GM19438 (cell line): ENCODE results near the gene SHKBP1.
"Not testable (repeated sequence)": the region's sequence is repeated elsewhere in the genome, so short reads cannot be mapped to it uniquely, and the experiment has no call there.

Source experiments
- ATAC-seq: cut with Tn5 transposase; IDR thresholded peaks from one replicate; pipeline ENCODE4 v1.9.1; 2021; ENCODE audit warnings: low read depth; ENCODE audit not compliant: unreplicated experiment

SHKBP1 gene

DNA sequence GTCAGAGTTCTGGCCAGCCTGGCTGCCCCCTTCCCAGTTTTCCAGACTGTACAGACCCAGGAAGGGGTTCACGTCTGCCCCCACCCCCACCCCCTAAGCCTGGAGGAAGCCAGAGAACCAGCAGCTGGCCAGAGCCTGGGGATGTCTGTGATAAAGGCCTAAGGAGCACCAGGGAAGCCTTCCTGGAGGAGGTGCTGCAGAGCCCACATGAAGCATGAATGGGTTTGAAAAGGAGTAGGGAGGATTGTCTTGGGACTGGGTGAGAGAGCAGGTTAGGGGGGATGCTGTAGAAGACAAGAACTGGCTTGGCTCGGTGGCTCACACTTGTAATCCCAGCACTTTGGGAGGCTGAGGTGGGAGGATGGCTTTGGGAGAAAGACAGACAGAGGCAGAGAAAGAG lies 5.8 kb downstream of the SHKBP1 start:
- no peak for ATAC-seq

DNA sequence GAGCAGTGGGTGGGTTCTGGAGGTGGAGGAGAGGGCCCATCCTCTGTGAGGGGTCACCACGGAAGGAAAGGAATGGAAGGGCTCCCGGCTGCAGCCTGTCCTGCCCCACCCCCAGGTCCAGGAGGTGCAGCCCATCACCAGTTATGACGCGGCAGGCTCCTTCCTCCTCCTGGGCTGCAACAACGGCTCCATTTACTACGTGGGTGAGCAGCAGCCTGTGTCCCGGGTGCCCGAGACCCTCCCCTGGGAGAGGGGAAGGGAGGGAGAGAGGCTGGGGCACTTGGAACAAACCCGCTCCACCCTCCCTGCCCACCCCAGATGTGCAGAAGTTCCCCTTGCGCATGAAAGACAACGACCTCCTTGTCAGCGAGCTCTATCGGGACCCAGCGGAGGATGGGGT lies 6.6 kb downstream of the SHKBP1 start:
- no peak for ATAC-seq

DNA sequence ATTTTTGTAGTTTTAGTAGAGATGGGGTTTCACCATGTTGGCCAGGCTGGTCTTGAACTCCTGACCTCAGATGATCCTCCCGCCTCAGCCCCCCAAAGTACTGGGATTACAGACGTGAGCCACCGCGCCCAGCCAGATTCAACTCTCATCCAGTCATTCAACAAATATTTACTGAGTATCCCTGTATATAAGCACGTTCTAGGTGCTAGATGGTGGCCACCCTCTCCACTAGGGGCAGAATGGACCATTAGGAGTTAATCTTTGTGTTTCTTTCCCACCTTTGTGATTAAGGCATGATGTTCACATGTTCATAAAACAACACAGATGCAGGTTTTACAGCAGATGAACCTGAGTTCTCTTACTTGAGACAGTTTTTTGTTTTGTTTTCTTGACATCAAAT lies 7.3 kb downstream of the SHKBP1 start:
- no peak for ATAC-seq

DNA sequence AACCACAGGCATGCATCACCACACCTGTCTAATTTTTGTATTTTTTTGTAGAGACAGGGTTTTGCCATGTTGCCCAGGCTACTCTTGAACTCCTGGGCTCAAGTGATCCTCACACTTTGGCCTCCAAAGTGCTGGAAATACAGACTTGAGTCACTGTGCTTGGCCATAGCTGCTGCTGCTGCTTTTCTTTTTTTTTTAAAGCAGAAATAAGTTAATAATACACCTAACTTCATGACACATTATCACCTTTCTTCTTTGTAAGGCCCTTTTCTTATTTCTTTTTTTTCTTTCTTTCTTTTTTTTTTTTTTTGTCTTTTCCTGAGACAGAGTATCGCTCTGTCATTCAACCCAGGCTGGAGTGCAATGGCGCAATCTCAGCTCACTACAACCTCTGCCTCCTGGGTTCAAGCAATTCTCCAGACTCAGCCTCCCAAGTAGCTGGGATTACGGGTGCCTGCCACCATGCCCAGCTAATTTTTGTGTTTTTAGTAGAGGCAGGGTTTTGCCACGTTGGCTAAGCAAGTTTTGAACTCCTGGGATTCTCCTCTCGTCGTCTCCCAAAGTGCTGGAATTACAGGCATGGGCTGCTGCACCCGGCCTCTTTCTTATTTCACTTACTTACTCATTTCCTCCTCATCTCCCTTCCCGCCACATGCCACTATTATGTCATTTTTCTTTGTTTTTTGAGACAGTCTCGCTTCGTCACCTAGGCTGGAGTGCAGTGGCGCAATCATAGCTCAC lies 8.7 kb downstream of the SHKBP1 start:
- no peak for ATAC-seq

DNA sequence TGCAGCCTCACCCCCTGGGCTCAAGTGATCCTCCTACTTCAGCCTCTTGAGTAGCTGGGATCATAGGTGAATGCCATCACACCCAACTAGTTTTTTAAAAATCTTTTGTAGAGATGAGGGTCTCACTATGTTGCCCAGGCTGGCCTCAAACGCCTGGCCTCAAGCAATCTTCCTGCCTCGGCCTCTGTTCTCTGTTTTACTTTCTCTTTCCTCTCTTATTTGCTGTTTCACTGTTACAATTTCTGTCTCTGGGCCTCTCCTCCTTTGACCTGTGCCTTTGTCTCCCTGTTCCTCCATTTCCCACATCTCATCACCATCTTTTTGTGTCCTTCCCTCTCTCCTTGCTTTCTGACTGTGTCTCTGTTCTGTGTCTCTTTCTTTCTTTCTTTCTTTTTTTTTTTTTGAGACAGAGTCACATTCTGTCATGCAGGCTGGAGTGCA lies 9.3 kb downstream of the SHKBP1 start:
- no peak for ATAC-seq

DNA sequence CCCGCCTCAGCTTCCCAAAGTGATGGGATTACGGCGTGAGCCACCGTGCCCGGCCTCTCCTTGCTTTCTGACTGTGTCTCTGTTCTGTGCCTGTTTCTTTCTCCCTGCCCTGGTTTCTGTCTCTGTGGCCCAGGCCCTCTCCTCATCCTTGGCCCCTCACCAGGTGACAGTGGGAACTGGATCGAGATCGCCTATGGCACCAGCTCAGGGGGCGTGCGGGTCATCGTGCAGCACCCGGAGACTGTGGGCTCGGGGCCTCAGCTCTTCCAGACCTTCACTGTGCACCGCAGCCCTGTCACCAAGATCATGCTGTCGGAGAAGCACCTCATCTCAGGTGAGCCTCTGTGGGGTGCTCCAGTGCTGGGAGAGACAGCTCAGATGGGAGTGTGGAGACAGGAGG lies 9.9 kb downstream of the SHKBP1 start:
- ATAC-seq, result no peak

DNA sequence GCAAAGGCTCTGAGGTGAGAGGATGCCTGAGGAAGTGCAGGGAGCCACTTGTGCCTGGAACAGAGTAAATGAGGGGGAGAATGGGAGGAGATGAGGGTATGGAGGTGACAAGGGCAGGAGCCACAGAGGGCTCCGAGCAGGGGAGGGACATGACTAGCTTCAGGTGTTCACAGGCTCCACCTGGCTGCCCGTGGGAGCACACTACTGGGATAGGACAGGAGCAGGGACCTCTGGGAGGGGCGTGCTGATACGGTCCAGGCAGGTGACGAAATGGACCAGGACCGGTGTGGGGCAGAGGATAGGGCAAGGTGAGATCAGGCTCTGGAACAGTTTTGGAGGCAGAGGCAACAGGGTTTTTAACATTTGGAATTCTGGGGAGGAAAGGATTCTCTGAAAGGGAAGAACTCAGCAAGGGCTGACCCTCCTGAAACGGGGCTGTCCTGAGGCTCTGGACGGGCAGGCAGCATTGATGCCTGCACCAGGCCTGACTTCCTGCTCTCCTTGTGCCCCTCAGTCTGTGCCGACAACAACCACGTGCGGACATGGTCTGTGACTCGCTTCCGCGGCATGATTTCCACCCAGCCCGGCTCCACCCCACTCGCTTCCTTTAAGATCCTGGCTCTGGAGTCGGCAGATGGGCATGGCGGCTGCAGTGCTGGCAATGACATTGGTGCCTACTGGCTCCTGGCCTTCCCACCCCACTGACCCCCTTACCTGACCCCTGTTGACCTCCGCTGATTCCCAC lies 11.6 kb downstream of the SHKBP1 start:
- ATAC-seq, result no peak

DNA sequence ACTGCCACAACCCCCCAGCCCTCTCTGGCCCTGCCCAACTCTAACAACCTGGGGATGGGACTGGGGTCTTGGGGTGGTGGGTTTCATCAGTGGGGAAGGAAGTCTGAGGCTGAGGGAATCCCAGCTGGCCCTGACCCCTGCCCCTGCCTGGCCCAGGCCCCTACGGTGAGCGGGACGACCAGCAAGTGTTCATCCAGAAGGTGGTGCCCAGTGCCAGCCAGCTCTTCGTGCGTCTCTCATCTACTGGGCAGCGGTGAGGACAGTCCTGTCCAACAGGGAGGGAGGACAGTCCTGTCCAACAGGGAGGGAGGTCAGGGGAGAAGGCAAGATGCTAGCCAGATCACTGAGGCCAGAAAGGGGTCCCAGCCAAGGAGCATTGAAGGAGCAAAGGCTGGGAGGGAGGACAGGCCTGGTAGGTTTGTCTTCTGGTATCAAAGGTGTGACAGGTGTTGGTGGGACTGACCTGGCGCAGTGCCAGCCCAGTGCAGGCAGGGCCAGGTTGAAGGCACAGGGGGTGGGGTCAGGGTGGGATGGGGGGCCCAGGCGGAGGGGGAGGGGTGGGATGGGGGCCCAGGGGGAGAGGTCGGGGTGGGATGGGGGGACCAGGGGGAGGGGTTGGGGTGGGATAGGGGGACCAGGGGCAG lies 12.4 kb downstream of the SHKBP1 start:
- ATAC-seq, result no peak

DNA sequence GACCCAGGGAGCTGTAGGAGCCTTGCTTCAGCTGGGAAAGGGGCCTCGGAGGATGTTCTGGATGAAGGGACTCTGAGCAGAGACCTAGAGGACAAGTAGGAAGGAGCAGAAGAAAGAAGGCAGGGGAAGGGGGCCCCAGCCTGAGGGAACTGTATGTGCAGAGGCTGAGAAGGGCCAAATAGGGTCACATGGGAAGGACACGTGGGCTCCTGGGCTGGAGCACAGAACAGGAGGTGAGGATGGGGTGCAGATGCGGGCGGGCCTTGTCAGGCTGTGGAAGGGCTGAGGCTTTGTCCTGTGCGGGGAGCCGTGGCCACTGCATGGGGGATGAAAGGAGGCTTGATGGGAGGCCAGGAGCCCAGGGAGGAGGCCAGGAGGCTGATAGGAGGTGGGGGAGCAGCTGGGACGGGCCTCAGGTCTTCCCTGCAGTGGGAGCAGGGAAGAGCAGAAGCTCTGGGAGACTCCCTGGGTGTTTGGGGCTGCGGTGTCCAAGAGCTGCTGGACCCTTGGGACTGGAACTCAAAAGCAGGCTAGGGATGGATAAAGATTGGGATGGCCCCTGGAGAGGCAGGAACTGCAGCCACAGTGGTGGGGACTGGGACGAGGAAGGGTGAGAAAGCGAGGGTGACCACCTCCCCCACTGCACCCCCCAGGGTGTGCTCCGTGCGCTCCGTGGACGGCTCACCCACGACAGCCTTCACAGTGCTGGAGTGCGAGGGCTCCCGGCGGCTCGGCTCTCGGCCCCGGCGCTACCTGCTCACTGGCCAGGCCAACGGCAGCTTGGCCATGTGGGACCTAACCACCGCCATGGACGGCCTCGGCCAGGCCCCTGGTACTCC lies 13.1 kb downstream of the SHKBP1 start:
- no peak for ATAC-seq

DNA sequence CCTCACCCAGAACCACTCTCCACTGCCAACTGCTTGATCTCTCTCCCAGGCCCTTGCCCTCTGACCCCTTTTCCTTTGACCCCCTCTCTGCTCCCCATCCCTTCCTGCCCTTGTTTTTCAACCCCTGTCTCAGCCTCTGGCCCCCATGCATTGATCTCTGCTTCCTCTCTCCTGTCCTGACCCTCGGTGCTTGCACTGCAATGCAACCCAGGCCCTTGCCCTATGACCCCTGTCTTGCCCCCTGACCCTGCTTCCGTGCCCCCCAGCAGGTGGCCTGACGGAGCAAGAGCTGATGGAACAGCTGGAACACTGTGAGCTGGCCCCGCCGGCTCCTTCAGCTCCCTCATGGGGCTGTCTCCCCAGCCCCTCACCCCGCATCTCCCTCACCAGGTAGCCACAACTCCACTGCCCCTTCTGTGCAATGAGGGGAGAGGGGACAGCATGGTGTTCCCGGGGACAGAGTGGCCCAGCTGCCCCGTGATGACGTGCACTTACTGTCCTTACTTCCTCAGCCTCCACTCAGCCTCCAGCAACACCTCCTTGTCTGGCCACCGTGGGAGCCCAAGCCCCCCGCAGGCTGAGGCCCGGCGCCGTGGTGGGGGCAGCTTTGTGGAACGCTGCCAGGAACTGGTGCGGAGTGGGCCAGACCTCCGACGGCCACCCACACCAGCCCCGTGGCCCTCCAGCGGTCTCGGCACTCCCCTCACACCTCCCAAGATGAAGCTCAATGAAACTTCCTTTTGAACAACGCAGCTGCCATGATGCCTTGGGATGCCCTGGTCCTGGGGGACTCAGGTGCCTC lies 14.0 kb downstream of the SHKBP1 start:
- ATAC-seq, result no peak

DNA sequence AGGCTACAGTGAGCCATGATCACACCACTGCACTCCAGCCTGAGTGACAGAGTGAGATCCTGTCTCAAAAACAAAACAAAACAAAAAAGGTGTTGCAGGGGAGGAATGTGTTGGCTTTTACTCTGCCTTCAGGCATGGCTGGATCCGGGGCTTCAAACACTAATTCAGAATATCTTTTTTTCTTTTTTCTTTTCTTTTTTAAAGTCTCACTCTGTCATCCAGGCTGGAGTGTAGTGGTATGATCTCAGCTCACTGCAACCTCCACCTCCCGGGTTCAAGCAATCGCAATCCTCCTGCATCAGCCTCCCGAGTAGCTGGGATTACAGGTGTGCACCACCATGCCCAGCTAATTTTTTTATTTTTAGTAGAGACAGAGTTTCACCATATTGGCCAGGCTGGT lies 15.1 kb downstream of the SHKBP1 start:
- ATAC-seq, result not testable (repeated sequence)

DNA sequence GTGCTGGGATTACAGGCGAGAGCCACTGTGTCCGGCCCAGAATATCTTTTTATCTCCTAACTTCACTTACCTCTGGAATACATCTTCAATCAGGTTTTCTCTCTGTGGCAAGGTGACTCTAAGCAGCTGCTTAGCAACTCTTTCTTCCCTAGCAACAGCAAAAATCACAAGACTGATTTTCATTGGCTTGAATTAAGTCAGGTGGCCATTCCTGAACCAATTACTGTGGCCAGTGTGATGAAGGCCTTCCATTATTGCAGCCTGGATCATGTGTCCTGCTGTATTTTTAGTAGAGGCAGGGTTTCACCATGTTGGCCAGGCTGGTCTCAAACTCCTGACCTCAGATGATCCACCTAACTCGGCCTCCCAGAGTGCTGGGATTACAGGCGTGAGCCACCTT lies 15.5 kb downstream of the SHKBP1 start:
- ATAC-seq, result no peak

DNA sequence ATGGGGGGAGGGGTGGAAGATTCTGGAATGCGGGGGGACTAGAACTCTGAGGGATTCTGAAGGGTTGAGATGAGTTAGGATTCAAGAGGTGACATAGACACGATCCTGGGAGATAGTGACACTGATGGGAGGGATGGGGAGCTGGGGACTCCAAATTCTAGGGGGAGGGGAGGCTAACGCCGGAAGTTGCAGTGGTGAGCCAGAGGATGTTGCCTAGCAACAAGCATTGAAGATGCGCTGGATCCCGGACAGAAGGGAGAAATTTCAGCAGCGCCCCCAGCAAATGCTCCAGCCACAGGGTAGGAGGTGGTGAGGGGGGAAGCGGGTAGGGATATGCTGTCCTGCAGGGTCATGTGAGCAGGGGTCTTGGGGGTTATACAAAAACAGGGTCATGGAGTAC lies 17.6 kb downstream of the SHKBP1 start:
- no peak for ATAC-seq

DNA sequence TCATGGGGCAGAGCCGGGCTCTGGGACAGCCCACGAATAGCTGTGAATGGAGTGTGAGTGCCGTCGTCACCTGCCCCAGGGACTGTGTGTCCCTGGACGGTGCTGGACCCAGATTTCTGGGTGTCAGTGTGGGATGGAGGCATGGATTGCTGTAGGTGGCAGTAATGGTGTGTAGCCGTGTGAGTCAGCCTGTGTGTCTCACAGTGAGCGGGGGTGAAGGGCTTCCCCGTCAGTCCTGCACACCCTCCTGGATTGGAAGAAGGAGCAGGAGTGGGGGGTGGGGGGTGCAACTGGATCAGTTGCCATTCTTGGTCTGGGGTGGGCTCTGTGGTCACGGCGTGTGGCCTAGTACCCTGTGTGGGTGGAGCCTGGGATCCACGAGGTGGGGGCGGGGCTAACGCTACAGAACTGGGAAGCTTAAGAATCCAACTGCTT lies 18.0 kb downstream of the SHKBP1 start:
- no peak for ATAC-seq

DNA sequence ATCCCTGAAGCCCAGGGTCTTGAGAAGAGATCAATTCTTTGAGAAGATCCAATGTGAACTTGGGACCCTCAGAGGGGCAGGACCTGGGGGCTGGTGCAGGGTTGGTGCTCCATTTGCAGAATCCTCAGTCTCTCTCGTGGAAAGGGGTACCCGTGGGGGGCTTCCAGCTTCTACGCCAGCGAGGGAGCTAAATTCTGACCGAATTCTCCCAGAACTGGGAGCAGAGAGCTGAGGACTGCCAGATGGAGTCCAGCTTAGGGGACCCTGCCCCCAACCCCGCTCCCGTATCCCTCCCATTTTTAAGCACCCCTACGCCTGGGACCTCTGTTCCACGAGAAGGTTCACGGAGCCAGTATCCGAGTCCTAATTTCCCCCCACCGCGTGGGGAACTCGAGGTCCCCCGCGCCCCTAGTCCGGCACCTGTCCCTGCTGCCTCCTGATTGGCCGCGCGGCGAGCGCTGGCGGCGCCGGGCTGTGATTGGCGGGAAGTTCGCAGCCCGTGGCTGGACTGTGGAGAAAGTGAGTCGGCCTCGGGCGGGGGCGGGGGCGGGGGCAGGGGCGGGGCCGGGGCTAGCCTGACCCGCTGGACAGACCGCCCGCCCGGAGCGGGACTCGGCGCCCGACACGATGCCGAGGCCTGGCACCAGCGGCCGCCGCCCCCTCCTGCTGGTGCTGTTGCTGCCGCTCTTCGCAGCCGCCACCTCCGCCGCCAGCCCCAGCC lies 20.1 kb downstream of the SHKBP1 start:
- no peak for ATAC-seq

DNA sequence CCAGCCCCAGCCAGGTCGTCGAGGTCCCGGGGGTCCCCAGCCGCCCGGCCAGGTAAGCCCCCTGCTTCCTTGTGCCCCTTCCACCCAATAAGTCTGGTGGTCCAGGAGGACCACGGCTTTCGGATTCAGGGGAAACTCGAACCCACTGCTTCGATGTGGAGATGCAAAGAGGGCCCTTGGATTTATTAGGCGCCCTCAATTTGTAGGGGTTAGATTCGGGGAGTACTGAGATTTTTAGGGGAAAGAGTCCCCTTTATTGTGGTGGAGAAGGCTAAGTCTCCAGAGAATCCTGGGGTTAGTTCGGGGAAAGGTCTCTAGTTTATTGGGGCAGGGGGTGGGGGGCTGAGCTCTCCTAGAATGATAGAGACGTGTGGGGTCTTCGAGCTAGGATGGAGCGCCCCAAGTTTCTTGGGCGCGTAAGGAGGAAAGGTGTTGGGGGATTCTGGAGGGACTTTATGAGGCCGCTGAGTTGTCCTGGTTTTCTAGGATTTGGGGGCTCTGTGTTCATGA lies 20.7 kb downstream of the SHKBP1 start:
- ATAC-seq, result no peak

DNA sequence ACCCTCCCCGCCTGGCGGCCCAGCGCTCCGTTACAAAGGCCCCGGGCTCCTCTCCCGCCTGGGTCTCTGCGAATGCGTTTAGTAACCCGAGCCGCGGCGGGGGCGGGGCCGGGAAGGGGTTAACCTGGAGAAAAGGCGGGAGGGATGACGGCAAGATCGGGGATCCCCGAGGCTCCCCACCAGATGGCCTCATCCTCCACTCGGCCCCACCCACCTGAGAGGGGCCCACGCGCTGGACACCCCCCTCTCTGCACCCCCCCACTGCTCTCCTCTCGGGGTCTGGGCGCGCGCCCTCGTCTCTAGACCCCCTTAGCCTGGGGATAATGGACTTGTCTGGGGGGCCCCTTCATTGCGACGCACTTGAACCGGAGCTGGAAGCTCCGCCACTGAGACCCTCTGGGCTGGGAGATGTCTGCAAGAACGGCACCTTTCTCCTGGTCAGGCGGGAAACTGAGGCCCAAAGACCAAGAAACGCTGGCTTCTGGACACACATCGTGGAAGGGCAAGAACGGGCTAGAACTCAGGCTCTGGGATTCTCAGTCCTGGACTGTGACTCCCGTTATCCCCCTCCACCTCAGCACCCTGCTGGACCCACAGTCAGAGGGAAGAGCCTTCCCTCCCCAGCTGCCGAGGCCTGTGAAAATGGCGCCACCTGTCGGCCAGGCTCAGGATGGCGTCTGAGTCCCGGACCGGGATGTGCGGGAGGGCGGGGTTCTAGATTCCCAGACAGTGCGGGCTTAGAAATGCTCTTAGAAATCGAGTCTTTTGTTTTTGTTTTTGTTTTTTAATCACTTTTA lies 21.6 kb downstream of the SHKBP1 start:
- ATAC-seq, result no peak

DNA sequence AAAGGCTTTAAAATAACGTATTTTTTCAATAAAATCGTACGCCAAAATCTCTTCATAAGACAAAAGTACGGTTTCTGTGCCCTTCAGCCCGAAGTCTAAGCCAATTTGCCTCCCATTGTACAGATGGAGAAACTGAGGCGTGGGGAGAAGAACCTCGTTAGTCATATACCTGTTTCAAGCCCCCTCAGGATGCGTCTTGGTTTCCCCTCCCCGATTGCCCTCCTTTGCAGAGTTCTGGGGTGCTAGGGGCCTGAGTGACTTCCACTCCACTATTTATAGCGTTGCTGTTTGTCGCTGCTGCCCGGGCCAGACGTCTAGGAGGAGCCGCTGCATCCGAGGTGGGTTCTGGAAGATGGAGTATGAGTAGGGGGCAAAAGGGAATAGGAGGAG lies 22.2 kb downstream of the SHKBP1 start:
- ATAC-seq, result no peak
